Sigmoid colon (tissue), 4 donors: ENCODE data around the gene JMJD1C.

Source experiments
- CTCF ChIP-seq, 4 experiments: fragments of 450-650 bp in 3 of 4; fragments of 200-600 bp in 1 of 4; IDR thresholded peaks; one replicate each; pipeline ENCODE4 v1.5.1; 2016 to 2019; ENCODE audit warnings: antibody characterized with exemption in 4 of 4, mild to moderate bottlenecking in 3 of 4, moderate library complexity in 2 of 4
- EP300 ChIP-seq, 4 donors: sonication (generic); formaldehyde crosslinking; IDR thresholded peaks; one replicate each; pipeline ENCODE4 v1.6.1; 2017; ENCODE audit warnings: antibody characterized with exemption in 4 of 4
- POLR2A ChIP-seq, 2 donors: fragments of 450-650 bp; IDR thresholded peaks; one replicate each; pipeline ENCODE4 v1.6.1; 2016; ENCODE audit warnings: antibody characterized with exemption in 2 of 2, mild to moderate bottlenecking in 2 of 2, moderate library complexity in 2 of 2
- POLR2AphosphoS5 ChIP-seq, 4 donors: sonication (generic); formaldehyde crosslinking; IDR thresholded peaks; one replicate each; pipeline ENCODE4 v1.6.1; 2017; ENCODE audit warnings: antibody characterized with exemption in 4 of 4

GRCh38 chr10:63288170-63288569 lies 177.6 kb downstream of the JMJD1C start:
- TF ChIP-seq CTCF (IDR thresholded peaks at IDR 0.05) (no peak), POLR2A (IDR thresholded peaks at IDR 0.05) (no peak), POLR2AphosphoS5 (IDR thresholded peaks at IDR 0.05) (no peak), EP300 (IDR thresholded peaks at IDR 0.05) (no peak)
